Transverse colon (tissue), 4 donors: ENCODE data around the gene NOTUM. TPM values are rescaled to one million over a fixed set of nuclear protein-coding genes. Genes with fewer than 3 reads are reported as not detected.

Source experiments
- DNase-seq: peaks from one replicate; pipeline ENCODE4 v3.0.0-alpha.2; 2019
- H3K27ac ChIP-seq, 4 donors: fragments of 200-600 bp; sonication (generic); 2 replicates each; pipeline ENCODE4 v1.5.1; 2016 to 2018; ENCODE audit warnings: inconsistent platforms in 4 of 4
- H3K27me3 ChIP-seq: fragments of 200-600 bp; sonication (generic); 2 replicates; pipeline ENCODE4 v1.5.1; 2017; ENCODE audit warnings: inconsistent platforms
- H3K36me3 ChIP-seq, 4 donors: fragments of 200-600 bp; sonication (generic); 2 replicates each; pipeline ENCODE4 v1.5.1; 2017 to 2019; ENCODE audit warnings: inconsistent platforms in 4 of 4
- H3K4me1 ChIP-seq, 4 donors: fragments of 200-600 bp; sonication (generic); 2 replicates each; pipeline ENCODE4 v1.5.1; 2017 to 2020; ENCODE audit warnings: inconsistent platforms in 4 of 4
- H3K4me3 ChIP-seq, 4 donors: fragments of 200-600 bp; sonication (generic); 1 replicate in 1 of 4; 2 replicates in 3 of 4; pipeline versions ENCODE4 v1.5.1 to v1.6.1; 2017 to 2019; ENCODE audit warnings: inconsistent platforms in 4 of 4
- H3K9me3 ChIP-seq, 2 donors: fragments of 200-600 bp; sonication (generic); 2 replicates each; pipeline ENCODE4 v1.5.1; 2017 to 2019; ENCODE audit warnings: inconsistent platforms in 2 of 2
- CTCF ChIP-seq, 5 experiments: fragments of 200-600 bp in 3 of 5; fragments of 450-650 bp in 2 of 5; sonication (generic) in 3 of 5; IDR thresholded peaks; 1 replicate in 2 of 5; 2 replicates in 3 of 5; pipeline ENCODE4 v1.5.1; 2016 to 2017; ENCODE audit warnings: antibody characterized with exemption in 5 of 5, inconsistent platforms in 3 of 5, mild to moderate bottlenecking in 2 of 5, moderate library complexity in 1 of 5
- EP300 ChIP-seq: sonication (generic); formaldehyde crosslinking; IDR thresholded peaks from one replicate; pipeline ENCODE4 v1.6.1; 2017; ENCODE audit warnings: antibody characterized with exemption, low read depth
- POLR2A ChIP-seq: fragments of 450-650 bp; IDR thresholded peaks from one replicate; pipeline ENCODE4 v1.6.1; 2016; ENCODE audit warnings: antibody characterized with exemption, mild to moderate bottlenecking, moderate library complexity
- POLR2AphosphoS5 ChIP-seq, 3 donors: sonication (generic); formaldehyde crosslinking; IDR thresholded peaks; one replicate each; pipeline ENCODE4 v1.6.1; 2016; ENCODE audit warnings: antibody characterized with exemption in 3 of 3
- WGBS, 2 donors: methylation state at CpG; one replicate each; pipeline ENCODE4 v1.1.5; 2018; ENCODE audit warnings: low coverage in 1 of 2; 5-methylcytosine and 5-hydroxymethylcytosine counted together
- in situ Hi-C, 4 donors: fragments of 200-750 bp; cut with MboI; loops; one replicate each; pipeline versions ENCODE4 v1.15.0 to v1.15.1; 2017; ENCODE audit warnings: low sequenced_read_pairs in 3 of 4, low pct_ligation_motif_present in 1 of 4, low pct_unique_long_range_greater_than_20kb in 1 of 4
- intact Hi-C: fragments of 100-400 bp; cut with DNase I; formaldehyde crosslinking; loops from one replicate; pipeline ENCODE4 v1.15.1; 2023; ENCODE audit warnings: low total_unique reads
- total RNA-seq, 4 donors: library from RNA; depleted of rRNA; stranded (reverse); fragments of >200 nt; gene quantifications; one replicate each; pipeline ENCODE4 v1.1.0, GENCODE V29; 2016

Gene NOTUM
- total RNA-seq, 4 donors from 2014 or later = not detected

GRCh38 chr17:81980707-81981343 is 19.8 kb upstream of the NOTUM start:
- in situ Hi-C loops = no loop called here
- no peaks in the 10 kb centered on the region for H3K27me3 ChIP-seq
- H3K4me1 ChIP-seq = peaks cover 0 to 19% (median 13%) of the 10 kb centered on the region in 4 donors
- 73 to 83% methylated on average over 7 to 9 of the region's 9 CpGs for WGBS, 2 donors
- H3K4me3 ChIP-seq = no peak overlapping the region
- intact Hi-C loops = no loop called here
- DNase-seq = no peak
- no peak overlapping the region for H3K27ac ChIP-seq
- no peaks in the 10 kb centered on the region for H3K36me3 ChIP-seq
- H3K9me3 ChIP-seq = no peaks in the 10 kb centered on the region
- TF ChIP-seq POLR2AphosphoS5 (IDR thresholded peaks at IDR 0.05) (no peak), POLR2A (no peak), EP300 (no peak), CTCF (IDR thresholded peaks at IDR 0.05) (no peak)

GRCh38 chr17:81980122-81980521 is 19.1 kb upstream of the NOTUM start:
- Histone ChIP-seq H3K27ac (no peak overlapping the region), H3K4me1 (peaks cover 0 to 19% (median 13%) of the 10 kb centered on the region in 4 donors), H3K9me3 (no peaks in the 10 kb centered on the region), H3K4me3 (no peak overlapping the region), H3K36me3 (no peaks in the 10 kb centered on the region), H3K27me3 (no peaks in the 10 kb centered on the region)
- WGBS, 2 donors = 90% methylated on average over 4 of the region's 4 CpGs; no CpG with 5 or more reads in 1 of the 2 donors
- in situ Hi-C loops = no loop called here
- DNase-seq = no peak
- TF ChIP-seq CTCF (IDR thresholded peaks at IDR 0.05) = no peak
- TF ChIP-seq EP300 = no peak
- no peak for TF ChIP-seq POLR2AphosphoS5 (IDR thresholded peaks at IDR 0.05)
- no peak for TF ChIP-seq POLR2A
- intact Hi-C loops = no loop called here

- H3K9me3 ChIP-seq = no peaks in the 10 kb centered on the region
- H3K27ac ChIP-seq = peak overlapping the region in 1 of 4 donors; percentile 94
- H3K4me1 ChIP-seq = peaks cover 0 to 19% (median 13%) of the 10 kb centered on the region in 4 donors
- WGBS, 2 donors = 61 to 84% methylated on average over 15 to 27 of the region's 27 CpGs
- peak overlapping the region in 2 of 4 donors; percentile 75 to 99 for H3K4me3 ChIP-seq
- H3K27me3 ChIP-seq = no peaks in the 10 kb centered on the region
- no peaks in the 10 kb centered on the region for H3K36me3 ChIP-seq
- intact Hi-C loops (no loop called here), in situ Hi-C loops (no loop called here)
- no peak for DNase-seq
- TF ChIP-seq CTCF (IDR thresholded peaks at IDR 0.05) (no peak), EP300 (no peak)
Observed at GRCh38 chr17:81978524-81979298, 17.7 kb upstream of the NOTUM start.

GRCh38 chr17:81977211-81977808 is 16.3 kb upstream of the NOTUM start, which contains the start of gene ASPSCR1:
TSS of gene ASPSCR1 (plus strand) at chr17:81977629. CDS start at chr17:81977647, 18 bp downstream.
- intact Hi-C loops = no loop called here
- H3K4me1 ChIP-seq = peaks cover 0 to 19% (median 13%) of the 10 kb centered on the region in 4 donors

More at GRCh38 chr17:81977211-81977808, 16.3 kb upstream of the NOTUM start, which contains the start of gene ASPSCR1:
- 0% methylated on average over 30 of the region's 76 CpGs; no CpG with 5 or more reads in 1 of the 2 donors for WGBS, 2 donors
- peak within 1 kb of the TSS; percentile 84 to 97 (median 94) for H3K27ac ChIP-seq
- in situ Hi-C loops = no loop called here
- H3K4me3 ChIP-seq = peak within 1 kb of the TSS; percentile 72 to 99 (median 78)
- DNase-seq = peak; percentile 94
- no peaks in the 10 kb centered on the region for H3K27me3 ChIP-seq
- no peak for TF ChIP-seq CTCF (IDR thresholded peaks at IDR 0.05)
- TF ChIP-seq EP300 = no peak
- peak; percentile 73 to 90 (median 88) for TF ChIP-seq POLR2AphosphoS5 (IDR thresholded peaks at IDR 0.05)
- TF ChIP-seq POLR2A = peak; percentile 77
- no peaks in the 10 kb centered on the region for H3K9me3 ChIP-seq
- H3K36me3 ChIP-seq = no peaks in the 10 kb centered on the region
